HepG2 (cell line): Measurements from ENCODE around the gene COL25A1.

ENCODE experiments used
- CTCF ChIP-seq: sonication (generic); formaldehyde crosslinking; IDR thresholded peaks from 2 replicates; pipeline ENCODE4 v1.5.0; 2020; ENCODE audit warnings: mild to moderate bottlenecking, missing genetic modification reagents, moderate library complexity
- HES4 ChIP-seq: sonication (generic); formaldehyde crosslinking; IDR thresholded peaks from 2 replicates; pipeline ENCODE4 v1.9.0; 2021; ENCODE audit warnings: mild to moderate bottlenecking, missing genetic modification reagents, borderline replicate concordance
- KDM5A ChIP-seq: fragments of 200-600 bp; sonication (generic); IDR thresholded peaks from 2 replicates; pipeline ENCODE4 v1.7.0; 2018; ENCODE audit warnings: antibody characterized with exemption, mild to moderate bottlenecking, low read length, borderline replicate concordance
- NR3C1 ChIP-seq: sonication (generic); formaldehyde crosslinking; IDR thresholded peaks from 2 replicates; pipeline ENCODE4 v1.4.0; 2020; ENCODE audit warnings: missing genetic modification reagents
- PHF20 ChIP-seq: sonication (generic); formaldehyde crosslinking; IDR thresholded peaks from 2 replicates; pipeline ENCODE4 v1.5.0; 2020; ENCODE audit warnings: mild to moderate bottlenecking, missing genetic modification reagents
- RFX5 ChIP-seq: IDR thresholded peaks from 2 replicates; pipeline ENCODE4 v1.6.1; 2011; ENCODE audit warnings: low read depth, low read length, improper control_type of control experiment
- SIN3A ChIP-seq: IDR thresholded peaks from 2 replicates; pipeline ENCODE4 v1.6.1; 2011; ENCODE audit warnings: low read depth, mild to moderate bottlenecking, control low read depth, low read length, borderline replicate concordance
- ZBTB21 ChIP-seq: sonication (generic); formaldehyde crosslinking; IDR thresholded peaks from 2 replicates; pipeline ENCODE4 v1.4.0; 2020; ENCODE audit warnings: missing genetic modification reagents
- TF ChIP-seq, protein P1 (sequence below): IDR thresholded peaks from 2 replicates; pipeline ENCODE4 v1.6.1; 2016; ENCODE audit warnings: control low read depth

DNA sequence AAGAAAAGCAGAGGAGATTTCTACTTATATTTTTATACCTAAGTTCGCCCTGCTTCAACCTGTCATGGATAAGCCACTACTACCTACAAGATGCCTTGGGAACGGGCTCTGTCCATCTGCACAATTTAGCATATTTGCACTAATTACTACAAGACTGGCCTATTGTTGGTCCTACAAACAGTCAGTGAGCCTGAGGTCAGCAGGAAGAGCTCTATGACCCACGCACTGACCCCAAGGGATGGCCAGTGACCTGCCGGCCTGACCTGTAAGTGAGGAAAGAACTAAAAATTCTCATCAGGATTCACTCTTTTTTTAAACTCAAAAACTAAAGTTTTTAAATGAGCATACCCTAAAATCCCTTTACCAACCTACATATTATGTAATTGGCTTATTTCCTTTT, 142.0 kb downstream of the COL25A1 start:
- TF ChIP-seq, protein P1, sequence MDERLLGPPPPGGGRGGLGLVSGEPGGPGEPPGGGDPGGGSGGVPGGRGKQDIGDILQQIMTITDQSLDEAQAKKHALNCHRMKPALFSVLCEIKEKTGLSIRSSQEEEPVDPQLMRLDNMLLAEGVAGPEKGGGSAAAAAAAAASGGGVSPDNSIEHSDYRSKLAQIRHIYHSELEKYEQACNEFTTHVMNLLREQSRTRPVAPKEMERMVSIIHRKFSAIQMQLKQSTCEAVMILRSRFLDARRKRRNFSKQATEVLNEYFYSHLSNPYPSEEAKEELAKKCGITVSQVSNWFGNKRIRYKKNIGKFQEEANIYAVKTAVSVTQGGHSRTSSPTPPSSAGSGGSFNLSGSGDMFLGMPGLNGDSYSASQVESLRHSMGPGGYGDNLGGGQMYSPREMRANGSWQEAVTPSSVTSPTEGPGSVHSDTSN (CRISPR knock-in tag), result no peak
- TF ChIP-seq ZBTB21 (CRISPR knock-in tag) (no peak), KDM5A (no peak), SIN3A (no peak), CTCF (no peak), NR3C1 (CRISPR knock-in tag) (no peak), RFX5 (no peak), HES4 (no peak), PHF20 (no peak)
